NCI-H524 (cell line): ENCODE data around the gene HMCN2.

ENCODE experiments used
- DNase-seq, 2 experiments: peaks; one replicate each; lab custom pipeline; 2025; lab: John Stamatoyannopoulos, UW

Gene HMCN2

DNA sequence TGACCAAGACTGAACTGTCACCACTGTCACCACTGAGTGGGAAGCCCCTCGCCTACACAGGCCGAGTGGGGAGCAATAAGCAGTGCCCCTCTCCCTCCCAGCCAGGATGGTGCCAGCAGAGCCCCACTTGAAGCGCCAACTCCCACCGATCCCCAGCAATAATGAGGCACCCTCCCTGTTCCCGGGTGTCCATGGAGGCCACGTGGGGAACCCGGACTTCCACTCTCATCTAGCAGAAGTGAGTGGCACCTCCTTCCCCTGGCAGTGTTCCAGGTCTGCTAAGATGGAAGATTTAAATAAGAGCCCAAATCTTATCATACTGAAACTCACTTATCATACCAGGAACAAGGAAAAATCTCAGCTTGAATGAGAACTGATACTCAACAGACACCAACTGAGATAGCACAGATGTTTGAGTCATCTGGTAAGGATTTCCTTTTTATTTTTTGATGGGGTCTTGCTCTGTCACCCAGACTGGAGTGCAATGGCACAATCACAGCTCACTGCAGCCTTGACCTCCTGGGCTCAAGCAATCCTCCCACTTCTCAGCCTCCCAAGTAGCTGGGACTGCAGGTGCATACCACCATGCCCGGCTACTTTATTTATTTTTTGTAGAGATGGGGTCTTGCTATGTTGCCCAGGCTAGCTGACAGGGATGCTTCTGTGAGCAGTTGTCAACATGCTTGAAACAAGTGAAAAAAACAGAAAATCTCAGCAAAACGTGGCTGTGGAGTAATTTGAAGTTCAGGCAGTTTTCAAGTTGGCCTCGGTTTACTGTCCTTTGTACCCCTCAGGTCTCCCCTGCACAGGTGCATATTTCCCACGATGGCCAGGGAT, 149.6 kb downstream of the HMCN2 start:
- peak in 1 of 2 experiments; percentile 60 for DNase-seq

DNA sequence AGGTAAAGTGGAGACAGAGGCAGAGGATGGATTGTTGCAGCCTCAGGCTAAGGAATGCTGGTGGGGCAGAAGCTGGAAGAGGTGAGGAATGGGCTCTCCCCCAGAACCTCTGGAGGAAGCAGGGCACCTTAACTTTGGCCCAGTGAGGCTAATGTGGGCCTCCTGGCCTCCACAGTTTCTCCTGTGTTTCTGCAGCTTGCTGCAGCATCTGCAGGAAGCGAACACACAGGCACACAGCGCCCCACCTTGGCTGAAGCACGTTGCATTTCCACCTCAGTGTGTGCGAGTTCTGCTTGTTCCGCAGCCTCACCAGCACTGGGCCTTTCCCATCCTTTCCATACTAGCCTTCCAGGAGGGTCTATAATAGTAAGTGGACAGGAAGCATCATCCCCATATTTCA, 152.0 kb downstream of the HMCN2 start:
- no peak for DNase-seq

DNA sequence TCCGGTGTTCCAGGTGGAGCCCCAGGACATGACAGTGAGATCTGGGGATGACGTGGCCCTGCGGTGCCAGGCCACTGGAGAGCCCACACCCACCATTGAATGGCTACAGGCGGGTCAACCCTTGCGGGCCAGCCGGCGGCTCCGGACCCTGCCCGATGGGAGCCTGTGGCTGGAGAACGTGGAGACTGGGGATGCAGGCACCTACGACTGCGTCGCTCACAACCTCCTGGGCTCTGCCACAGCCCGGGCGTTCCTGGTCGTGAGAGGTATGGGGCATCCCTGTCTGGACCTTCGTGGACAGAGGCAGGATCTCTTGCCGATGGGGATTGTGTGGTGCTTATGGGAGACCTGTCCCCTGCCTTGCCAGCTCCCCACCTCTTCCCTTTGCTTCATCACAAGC, 153.2 kb downstream of the HMCN2 start:
- no peak for DNase-seq

DNA sequence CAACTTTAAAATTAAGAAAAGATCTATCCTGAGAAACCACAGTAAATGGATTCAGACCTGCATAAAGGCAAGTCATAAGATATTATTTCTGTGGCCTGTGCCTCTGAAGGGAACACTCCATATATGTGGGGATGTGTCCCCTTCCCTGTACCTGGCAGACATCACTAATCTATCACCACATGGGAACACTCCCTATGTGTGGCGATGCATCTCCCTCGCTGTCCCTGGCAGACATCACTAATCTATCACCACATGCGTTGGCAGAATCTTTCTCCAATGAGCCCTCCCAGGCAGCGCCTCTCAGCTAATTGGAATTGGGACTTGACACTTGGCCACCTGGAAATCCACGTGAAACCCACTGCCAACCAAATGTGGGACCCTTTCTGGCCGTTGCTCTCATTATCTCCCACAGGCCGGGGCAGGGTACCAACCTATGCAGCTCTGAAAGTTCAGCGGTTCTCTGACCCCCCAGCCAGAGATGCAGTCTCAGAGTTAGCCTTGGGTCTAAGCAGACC, 154.0 kb downstream of the HMCN2 start:
- no peak for DNase-seq

DNA sequence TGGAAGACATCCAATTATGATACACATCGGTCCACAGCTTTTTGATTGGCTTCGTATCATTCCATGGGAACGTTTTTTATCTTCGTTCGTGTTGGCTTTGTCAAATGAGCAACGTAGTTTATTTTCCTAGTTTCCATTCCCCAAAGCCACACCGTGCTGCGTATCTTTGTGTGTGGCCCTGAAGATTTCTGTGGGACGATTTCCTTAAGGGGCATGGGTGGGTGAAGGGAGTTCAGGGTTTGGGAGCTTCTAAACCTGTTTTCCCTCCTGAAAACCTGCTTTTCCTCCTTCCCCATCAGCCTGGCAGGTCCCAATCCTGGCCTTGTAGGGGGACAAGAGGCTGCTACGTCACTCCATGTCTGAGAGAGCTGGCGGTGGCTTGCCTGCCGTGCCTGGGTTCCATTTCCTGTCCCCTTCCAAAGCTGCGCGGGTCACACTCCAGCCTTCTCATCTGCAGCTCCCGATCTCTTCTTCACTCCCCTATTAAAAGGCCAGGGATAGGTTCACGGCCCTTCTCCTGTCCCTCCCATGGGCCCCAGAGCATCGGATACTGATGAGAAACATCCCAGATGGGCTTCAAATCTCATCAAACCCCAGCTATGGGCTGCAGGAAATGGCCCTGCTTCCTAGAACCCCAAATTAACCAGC, 155.7 kb downstream of the HMCN2 start:
- no peak for DNase-seq

DNA sequence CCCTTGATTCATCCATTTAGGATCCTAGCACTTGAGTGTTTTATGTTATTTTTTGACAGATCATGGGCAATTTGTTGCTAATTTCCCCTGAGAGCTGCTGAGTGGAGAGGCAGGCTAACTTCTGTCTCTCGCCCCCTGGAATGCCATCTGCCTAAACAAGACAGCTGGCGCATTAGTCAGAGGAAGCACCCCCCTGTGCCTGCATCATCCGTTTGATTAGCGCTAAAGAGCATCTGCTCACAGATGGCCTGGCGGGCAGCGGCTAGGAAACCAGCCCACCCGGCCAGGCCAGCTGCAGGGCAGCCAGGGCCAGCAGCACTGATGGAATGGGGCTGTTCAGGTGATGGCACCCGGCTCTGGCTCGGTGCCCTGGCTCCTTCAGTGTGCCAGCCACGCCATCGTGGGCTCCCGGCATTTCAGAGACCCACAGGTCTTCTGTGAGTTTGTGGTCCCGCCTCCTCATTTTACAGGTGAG, 156.3 kb downstream of the HMCN2 start:
- peak; percentile 94 to 99 for DNase-seq

DNA sequence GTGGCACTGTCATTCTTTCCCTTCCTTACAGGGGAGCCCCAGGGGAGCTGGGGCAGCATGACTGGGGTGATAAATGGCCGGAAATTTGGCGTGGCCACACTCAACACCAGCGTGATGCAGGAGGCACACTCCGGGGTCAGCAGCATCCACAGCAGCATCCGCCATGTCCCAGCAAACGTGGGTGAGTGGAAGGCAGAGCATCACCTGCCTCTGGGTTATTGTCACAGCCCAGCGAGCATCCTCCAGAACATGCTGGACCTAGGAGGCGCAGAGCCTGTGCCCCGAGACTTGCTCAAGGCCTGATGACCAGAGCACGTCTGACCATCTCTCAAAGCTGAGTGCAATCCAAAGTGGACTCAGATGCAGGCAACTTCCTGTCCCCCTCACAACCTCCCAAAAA, 157.0 kb downstream of the HMCN2 start:
- no peak for DNase-seq

DNA sequence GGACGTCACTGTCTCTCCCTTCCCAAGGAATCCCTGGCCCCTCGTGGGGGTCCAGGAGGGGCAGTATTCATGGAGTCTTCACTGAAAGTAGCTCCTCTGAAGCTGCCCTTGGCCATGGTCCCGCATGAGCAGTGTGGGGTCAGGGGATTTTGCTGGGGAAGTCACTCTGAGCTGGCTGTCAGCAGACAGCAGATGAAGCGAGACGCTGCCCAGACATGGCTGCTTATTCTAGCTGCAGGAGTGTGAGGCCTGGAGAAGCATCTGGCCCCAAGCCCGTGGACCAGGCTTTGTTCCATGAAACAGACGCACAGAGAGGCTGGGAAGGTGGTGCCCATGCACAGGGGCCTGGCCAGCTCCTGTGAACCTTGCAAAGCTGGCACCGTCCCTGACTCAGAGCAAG, 157.7 kb downstream of the HMCN2 start:
- peak in 1 of 2 experiments; percentile 42 for DNase-seq

DNA sequence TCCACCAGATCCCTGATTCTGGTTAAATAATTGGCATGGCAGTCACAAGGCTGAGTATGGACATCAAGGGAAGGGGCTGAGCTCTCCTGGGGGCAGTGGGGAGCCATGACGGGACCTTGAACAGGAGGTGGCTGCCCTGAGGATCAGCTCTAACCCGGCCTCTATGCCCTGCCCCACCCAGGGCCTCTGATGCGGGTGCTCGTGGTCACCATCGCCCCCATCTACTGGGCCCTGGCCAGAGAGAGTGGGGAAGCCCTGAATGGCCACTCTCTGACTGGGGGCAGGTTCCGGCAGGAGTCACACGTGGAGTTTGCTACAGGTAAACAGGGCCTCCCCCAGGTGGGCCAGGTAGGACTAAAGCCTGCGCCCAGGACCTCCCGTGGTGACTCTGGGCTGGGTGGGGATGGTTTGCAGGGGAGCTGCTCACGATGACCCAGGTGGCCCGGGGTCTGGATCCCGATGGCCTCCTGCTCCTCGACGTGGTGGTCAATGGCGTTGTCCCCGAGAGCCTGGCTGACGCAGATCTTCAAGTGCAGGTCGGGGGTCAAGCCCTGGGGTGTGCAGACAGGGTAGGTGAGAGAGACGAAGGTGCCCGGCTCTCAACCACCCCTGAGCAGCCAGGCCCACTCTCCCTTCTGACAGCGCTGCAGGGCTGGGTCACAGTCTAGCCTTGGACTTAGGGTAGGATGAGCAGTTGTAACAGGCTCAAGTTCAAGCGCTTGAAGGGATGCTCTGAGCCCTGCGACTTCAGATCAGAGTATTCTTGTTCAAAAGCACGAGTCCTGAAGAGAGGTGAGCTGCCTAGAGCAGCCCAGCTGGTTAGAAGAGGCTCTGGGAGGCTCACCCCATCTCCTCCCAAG, 159.3 kb downstream of the HMCN2 start:
- no peak for DNase-seq

DNA sequence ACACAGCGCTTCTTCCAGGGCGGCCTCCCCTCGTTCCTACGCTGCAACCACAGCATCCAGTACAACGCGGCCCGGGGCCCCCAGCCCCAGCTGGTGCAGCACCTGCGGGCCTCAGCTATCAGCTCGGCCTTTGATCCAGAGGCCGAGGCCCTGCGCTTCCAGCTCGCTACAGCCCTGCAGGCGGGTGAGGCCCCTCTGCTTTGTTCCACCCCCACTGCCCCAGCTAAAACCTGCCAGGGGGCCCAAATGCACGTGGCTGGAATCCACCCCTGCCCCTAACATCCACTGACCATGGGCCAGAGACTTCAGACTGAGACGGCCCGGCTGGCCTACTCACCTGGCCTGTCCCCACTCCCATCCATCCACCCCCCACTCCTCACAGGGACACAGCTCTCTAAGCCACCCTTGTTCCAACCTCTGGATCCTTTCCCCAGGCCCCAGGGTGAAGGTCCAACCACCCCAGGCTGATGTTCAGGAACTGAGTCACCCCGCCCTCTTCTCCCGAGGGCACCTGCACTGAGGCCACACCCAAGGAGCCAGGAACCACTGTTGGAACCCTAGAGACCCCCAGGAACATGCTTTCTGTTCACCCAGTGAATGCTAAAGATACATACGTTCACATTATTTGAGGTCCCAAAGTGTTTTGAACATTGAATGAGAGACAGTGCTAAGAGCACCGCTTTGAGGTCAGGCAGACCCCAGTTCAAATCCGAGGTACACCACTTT, 160.3 kb downstream of the HMCN2 start:
- DNase-seq, result no peak

DNA sequence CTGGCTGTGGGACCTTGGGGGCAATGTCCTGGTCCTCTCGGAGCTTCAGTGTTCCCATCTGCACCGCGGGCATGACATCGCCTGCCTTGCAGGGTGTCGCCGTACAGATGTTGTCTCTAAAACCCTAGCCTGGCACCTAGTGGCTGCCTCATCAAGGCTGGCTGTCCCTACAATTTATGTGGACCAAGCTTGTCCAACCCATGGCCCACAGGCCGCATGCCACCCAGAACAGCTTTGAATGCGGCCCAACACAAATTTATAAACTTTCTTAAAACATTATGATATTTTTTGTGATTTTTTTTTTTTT, 160.9 kb downstream of the HMCN2 start:
- DNase-seq, result no peak

DNA sequence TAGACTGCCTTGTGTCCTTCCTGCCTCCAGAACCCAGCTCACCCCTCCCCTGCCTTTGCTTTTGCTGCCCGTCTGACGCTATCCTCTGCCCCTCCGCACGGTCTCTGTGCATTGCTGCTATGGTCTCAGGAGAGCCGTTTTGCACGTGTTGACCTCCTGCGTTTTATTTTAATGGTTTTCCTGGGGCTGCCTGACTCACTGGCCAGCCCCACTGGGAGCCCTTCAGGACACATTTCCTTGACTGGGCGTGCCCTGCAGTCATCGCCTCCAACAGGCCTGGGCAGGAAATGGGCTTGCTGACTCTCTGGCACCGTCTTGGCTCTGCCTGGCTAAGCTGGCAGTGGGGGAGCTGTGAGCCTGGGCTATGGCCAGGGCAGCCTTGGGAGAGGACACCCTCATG, 161.3 kb downstream of the HMCN2 start:
- DNase-seq, result no peak

DNA sequence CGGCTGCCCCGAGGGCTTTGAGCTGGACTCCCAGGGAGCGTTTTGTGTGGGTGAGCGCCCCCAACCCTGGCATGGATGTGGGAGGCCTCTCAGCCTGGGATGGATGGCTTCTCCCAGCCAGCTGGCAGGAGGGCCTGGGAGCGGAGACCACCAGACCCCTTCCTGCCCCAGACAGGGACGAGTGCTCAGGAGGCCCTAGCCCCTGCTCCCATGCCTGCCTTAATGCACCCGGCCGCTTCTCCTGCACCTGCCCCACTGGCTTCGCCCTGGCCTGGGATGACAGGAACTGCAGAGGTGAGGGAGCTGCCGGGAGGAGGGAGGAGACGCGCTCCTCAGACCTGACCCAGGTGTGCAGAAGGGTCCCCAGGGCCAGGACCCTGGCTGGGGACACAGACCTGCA, 161.8 kb downstream of the HMCN2 start:
- DNase-seq, result no peak

DNA sequence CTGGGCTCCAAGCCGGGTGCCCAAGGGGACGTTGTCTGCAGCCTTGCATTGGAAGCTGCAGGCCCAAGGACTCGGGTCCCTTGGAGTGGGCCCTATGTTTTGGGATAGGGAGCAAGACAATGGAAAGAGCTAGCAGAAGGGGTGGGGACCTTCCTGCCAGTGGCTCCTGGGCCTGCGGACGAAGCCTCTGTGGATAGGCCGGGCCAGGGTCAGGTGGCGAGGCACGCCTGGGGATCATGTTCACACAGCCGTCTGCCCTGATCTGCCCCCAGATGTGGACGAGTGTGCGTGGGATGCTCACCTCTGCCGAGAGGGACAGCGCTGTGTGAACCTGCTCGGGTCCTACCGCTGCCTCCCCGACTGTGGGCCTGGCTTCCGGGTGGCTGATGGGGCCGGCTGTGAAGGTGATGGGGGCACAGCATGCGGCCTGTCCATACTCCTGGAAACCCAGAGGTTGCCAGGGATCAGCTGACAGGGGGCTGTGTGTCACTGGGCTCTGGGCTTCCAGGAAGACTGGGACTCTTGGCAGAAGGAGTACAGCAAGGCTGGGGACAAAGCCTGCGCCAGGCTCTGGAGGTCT, 162.6 kb downstream of the HMCN2 start:
- no peak for DNase-seq

DNA sequence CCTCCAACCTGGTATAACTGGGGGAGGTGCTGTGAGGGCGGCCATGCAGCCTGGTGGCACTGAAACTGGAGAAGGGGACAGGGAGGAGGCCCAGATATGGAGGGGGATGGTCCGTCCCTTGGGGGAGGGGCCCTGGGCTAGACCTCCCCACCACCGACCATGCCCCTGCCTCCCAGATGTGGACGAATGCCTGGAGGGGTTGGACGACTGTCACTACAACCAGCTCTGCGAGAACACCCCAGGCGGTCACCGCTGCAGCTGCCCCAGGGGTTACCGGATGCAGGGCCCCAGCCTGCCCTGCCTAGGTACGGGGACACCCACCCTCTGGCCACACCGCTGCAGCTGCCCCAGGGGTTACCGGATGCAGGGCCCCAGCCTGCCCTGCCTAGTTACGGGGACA, 163.8 kb downstream of the HMCN2 start:
- no peak for DNase-seq

DNA sequence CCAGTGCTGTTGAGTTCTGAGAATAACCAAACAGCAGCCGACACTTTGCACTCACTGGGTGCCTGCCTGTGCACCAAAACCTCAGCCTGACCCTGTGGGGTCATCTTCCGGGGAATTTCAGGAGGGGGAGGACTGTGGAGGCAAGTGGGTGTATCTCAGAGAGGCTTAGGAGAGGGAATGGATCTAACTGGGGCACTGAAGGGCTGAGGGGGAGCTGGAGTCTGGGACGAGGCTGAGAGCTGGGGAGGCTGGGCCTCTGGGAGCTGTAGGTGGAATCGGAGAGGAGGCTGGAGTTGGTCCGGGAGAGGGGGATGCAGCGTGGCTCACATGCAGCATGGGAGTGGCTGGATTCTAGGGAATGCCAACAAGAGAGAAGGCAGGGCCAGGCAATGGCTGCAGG, 164.3 kb downstream of the HMCN2 start:
- no peak for DNase-seq

DNA sequence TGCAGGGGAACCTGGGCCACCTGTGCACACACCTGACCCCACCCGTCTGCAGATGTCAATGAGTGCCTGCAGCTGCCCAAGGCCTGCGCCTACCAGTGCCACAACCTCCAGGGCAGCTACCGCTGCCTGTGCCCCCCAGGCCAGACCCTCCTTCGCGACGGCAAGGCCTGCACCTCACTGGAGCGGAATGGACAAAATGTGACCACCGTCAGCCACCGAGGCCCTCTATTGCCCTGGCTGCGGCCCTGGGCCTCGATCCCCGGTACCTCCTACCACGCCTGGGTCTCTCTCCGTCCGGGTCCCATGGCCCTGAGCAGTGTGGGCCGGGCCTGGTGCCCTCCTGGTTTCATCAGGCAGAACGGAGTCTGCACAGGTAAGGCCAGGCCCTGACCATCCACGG, 164.7 kb downstream of the HMCN2 start:
- no peak for DNase-seq

DNA sequence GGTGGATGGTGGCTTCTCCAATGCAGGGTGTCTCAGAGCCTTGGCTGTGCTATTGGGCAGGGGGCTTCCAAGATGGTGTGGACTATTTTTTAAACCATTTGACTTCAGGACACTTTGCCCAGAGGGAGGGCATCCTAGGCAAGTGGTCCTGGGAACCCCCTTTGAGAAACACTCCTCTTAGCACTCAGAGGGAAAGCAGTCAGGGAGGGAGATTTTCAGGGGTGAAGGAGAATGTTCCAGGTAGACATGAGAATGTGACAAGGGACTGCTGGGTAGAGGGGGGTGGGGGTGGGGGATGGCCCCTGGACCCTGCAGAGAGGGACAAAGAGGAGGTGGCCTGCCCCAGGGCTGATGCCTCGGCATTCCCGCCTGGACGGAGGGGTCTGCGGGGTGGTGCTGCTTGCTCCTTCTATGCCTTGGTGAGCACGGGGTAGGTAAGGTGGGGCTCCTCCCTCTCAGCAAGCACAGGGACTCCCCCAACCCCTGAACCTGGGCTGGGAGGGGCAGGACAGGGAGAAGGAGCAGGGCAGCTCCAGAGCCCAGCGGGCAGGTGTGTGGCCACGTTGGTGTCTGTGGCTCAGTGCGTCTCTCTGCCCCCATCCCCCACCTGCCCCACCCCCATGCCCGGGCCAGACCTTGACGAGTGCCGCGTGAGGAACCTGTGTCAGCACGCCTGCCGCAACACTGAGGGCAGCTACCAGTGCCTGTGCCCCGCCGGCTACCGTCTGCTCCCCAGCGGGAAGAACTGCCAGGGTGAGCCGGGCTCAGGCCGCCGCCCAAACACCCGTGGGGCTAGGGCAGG, 165.4 kb downstream of the HMCN2 start:
- DNase-seq, result no peak

DNA sequence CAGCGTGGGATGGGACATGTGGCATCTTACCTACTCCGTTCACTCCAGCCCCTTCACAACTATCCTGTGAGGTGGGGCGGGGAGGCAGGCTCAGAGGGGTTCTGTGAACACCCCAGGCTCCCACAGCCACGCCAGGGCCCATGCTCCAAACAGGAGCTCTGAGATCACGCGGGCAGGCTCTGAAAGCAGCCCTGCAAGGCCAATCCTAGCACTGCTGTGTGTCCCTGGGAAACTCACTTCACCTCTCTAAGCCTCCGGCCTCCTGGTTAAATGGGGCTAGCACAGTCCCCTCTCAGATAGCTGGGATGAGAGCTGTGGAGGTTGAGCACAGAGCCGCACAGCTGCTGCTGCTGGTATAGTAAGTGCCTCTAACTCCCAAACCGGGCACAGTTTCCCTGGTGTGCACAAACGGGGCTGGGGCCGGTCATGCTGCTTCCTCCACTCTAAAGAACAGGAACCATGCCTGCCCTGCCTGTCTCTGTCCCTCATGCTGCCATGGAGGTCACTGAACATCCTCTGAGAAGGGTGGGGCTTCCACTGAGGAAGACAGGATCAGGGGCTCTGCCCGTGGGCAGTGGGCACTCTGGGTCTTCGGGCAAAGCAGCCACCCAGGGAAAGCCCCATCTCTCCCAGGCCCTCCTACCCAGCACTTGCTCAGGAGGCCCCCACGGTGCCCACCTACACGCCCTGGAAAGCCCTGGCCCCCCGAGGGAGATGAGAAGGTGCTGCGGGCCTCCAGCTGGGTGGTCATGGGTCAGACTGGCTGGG, 166.2 kb downstream of the HMCN2 start:
- no peak for DNase-seq

DNA sequence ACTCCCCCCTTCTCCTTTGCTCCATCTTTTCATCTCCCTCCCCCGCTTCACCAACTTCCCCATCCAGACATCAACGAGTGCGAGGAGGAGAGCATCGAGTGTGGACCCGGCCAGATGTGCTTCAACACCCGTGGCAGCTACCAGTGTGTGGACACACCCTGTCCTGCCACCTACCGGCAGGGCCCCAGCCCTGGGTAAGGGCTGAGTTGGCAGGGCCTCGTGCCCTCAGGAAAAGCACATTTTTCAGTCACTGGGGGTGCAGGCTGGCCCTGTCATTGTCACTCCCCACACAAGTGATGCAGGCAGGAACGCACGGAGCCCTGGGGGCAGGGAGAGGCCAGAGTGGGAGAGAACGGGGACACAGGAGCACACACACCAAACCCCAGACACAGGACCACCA, 166.8 kb downstream of the HMCN2 start:
- DNase-seq, result peak in 1 of 2 experiments; percentile 46
